ENCODE measurements around the gene MAPK4.

MAPK4 gene

GRCh38 chr18:50578651-50579050 is 18.8 kb downstream of the MAPK4 start:
- DNase-seq, result peak; percentile 52
- H3K79me1 ChIP-seq (ENCODE audit: low read length), result no peaks in the 10 kb centered on the region
- H3K9ac ChIP-seq (ENCODE audit: low read length), result no peak overlapping the region
- no peak overlapping the region for H3K4me3 ChIP-seq (ENCODE audit: low read length)
- H2BK15ac ChIP-seq (replicated peaks; ENCODE audit: low read depth), result no peak overlapping the region
- no peak overlapping the region for H3K27ac ChIP-seq (ENCODE audit: low read depth, low read length)
- H3K4me1 ChIP-seq (ENCODE audit: control insufficient read depth, low read depth, low read length), result no peaks in the 10 kb centered on the region
- no peak overlapping the region for H4K8ac ChIP-seq (ENCODE audit: low read depth, low read length)
- WGBS (ENCODE audit: extremely low coverage, insufficient coverage, low lambda C conversion rate), result no CpG with 5 or more reads among the region's 3 CpGs
- H3K4ac ChIP-seq (ENCODE audit: low read depth, low read length), result no peak overlapping the region
- no peaks in the 10 kb centered on the region for H3K79me2 ChIP-seq (ENCODE audit: control insufficient read depth, insufficient read depth, low read length)
- H3K27me3 ChIP-seq (ENCODE audit: insufficient read depth, low read length, poor library complexity), result no peaks in the 10 kb centered on the region
- H4K5ac ChIP-seq (ENCODE audit: low read length), result no peak overlapping the region
- no peaks in the 10 kb centered on the region for H3K36me3 ChIP-seq (ENCODE audit: control insufficient read depth, insufficient read depth, low read length)
- no peak overlapping the region for H3K56ac ChIP-seq (ENCODE audit: low read length)
- no peak overlapping the region for H3K23ac ChIP-seq (ENCODE audit: low read length)
- H2BK120ac ChIP-seq (ENCODE audit: low read depth, low read length), result no peak overlapping the region
- H3K18ac ChIP-seq (ENCODE audit: low read length), result no peak overlapping the region
- no peak overlapping the region for H3K4me2 ChIP-seq (ENCODE audit: low read length)
- H2AK5ac ChIP-seq (ENCODE audit: low read length), result no peak overlapping the region
- H2BK5ac ChIP-seq (ENCODE audit: low read length), result no peak overlapping the region

GRCh38 chr18:50579061-50579774 is 19.3 kb downstream of the MAPK4 start:
- H3K4me3 ChIP-seq (ENCODE audit: low read length), result no peak overlapping the region
- no peak overlapping the region for H3K27ac ChIP-seq (ENCODE audit: low read depth, low read length)
- H3K18ac ChIP-seq (ENCODE audit: low read length), result no peak overlapping the region
- no CpG with 5 or more reads among the region's 3 CpGs for WGBS (ENCODE audit: extremely low coverage, insufficient coverage, low lambda C conversion rate)
- no peak overlapping the region for H2BK15ac ChIP-seq (replicated peaks; ENCODE audit: low read depth)
- H3K27me3 ChIP-seq (ENCODE audit: insufficient read depth, low read length, poor library complexity), result no peaks in the 10 kb centered on the region
- no peak overlapping the region for H4K8ac ChIP-seq (ENCODE audit: low read depth, low read length)
- no peak for DNase-seq
- no peak overlapping the region for H2BK120ac ChIP-seq (ENCODE audit: low read depth, low read length)
- H3K4ac ChIP-seq (ENCODE audit: low read depth, low read length), result no peak overlapping the region
- H3K56ac ChIP-seq (ENCODE audit: low read length), result no peak overlapping the region
- no peaks in the 10 kb centered on the region for H3K36me3 ChIP-seq (ENCODE audit: control insufficient read depth, insufficient read depth, low read length)
- no peaks in the 10 kb centered on the region for H3K79me2 ChIP-seq (ENCODE audit: control insufficient read depth, insufficient read depth, low read length)
- no peaks in the 10 kb centered on the region for H3K79me1 ChIP-seq (ENCODE audit: low read length)
- no peak overlapping the region for H3K9ac ChIP-seq (ENCODE audit: low read length)
- no peak overlapping the region for H2AK5ac ChIP-seq (ENCODE audit: low read length)
- no peaks in the 10 kb centered on the region for H3K4me1 ChIP-seq (ENCODE audit: control insufficient read depth, low read depth, low read length)
- H4K5ac ChIP-seq (ENCODE audit: low read length), result no peak overlapping the region
- no peak overlapping the region for H2BK5ac ChIP-seq (ENCODE audit: low read length)
- H3K4me2 ChIP-seq (ENCODE audit: low read length), result no peak overlapping the region
- H3K23ac ChIP-seq (ENCODE audit: low read length), result no peak overlapping the region

- H3K27ac ChIP-seq (ENCODE audit: low read depth, low read length), result no peak overlapping the region
- H3K23ac ChIP-seq (ENCODE audit: low read length), result no peak overlapping the region
- H2AK5ac ChIP-seq (ENCODE audit: low read length), result no peak overlapping the region
- no peaks in the 10 kb centered on the region for H3K36me3 ChIP-seq (ENCODE audit: control insufficient read depth, insufficient read depth, low read length)
- H3K56ac ChIP-seq (ENCODE audit: low read length), result no peak overlapping the region
- H3K18ac ChIP-seq (ENCODE audit: low read length), result no peak overlapping the region
- H3K4me1 ChIP-seq (ENCODE audit: control insufficient read depth, low read depth, low read length), result no peaks in the 10 kb centered on the region
- no peak overlapping the region for H2BK5ac ChIP-seq (ENCODE audit: low read length)
- H3K79me2 ChIP-seq (ENCODE audit: control insufficient read depth, insufficient read depth, low read length), result no peaks in the 10 kb centered on the region
- WGBS (ENCODE audit: extremely low coverage, insufficient coverage, low lambda C conversion rate), result no CpG with 5 or more reads among the region's 1 CpG
- H2BK15ac ChIP-seq (replicated peaks; ENCODE audit: low read depth), result no peak overlapping the region
- no peak overlapping the region for H2BK120ac ChIP-seq (ENCODE audit: low read depth, low read length)
- no peak for DNase-seq
- H3K9ac ChIP-seq (ENCODE audit: low read length), result no peak overlapping the region
- no peak overlapping the region for H3K4me2 ChIP-seq (ENCODE audit: low read length)
- no peaks in the 10 kb centered on the region for H3K79me1 ChIP-seq (ENCODE audit: low read length)
- H3K4me3 ChIP-seq (ENCODE audit: low read length), result no peak overlapping the region
- no peaks in the 10 kb centered on the region for H3K27me3 ChIP-seq (ENCODE audit: insufficient read depth, low read length, poor library complexity)
- H4K5ac ChIP-seq (ENCODE audit: low read length), result no peak overlapping the region
- H3K4ac ChIP-seq (ENCODE audit: low read depth, low read length), result no peak overlapping the region
- no peak overlapping the region for H4K8ac ChIP-seq (ENCODE audit: low read depth, low read length)
These were observed 21.6 kb downstream of the MAPK4 start for GRCh38 chr18:50581517-50581916.

- H3K4me2 ChIP-seq (ENCODE audit: low read length), result no peak overlapping the region
- H3K23ac ChIP-seq (ENCODE audit: low read length), result no peak overlapping the region
- H3K9ac ChIP-seq (ENCODE audit: low read length), result no peak overlapping the region
- H2BK5ac ChIP-seq (ENCODE audit: low read length), result no peak overlapping the region
- H2BK15ac ChIP-seq (replicated peaks; ENCODE audit: low read depth), result no peak overlapping the region
- no peak overlapping the region for H4K8ac ChIP-seq (ENCODE audit: low read depth, low read length)
- H3K36me3 ChIP-seq (ENCODE audit: control insufficient read depth, insufficient read depth, low read length), result no peaks in the 10 kb centered on the region
- H3K4me1 ChIP-seq (ENCODE audit: control insufficient read depth, low read depth, low read length), result no peaks in the 10 kb centered on the region
- no peak overlapping the region for H3K18ac ChIP-seq (ENCODE audit: low read length)
- no peak overlapping the region for H2AK5ac ChIP-seq (ENCODE audit: low read length)
- H4K5ac ChIP-seq (ENCODE audit: low read length), result no peak overlapping the region
- WGBS (ENCODE audit: extremely low coverage, insufficient coverage, low lambda C conversion rate), result no CpG with 5 or more reads among the region's 4 CpGs
- H3K79me1 ChIP-seq (ENCODE audit: low read length), result no peaks in the 10 kb centered on the region
- no peak for DNase-seq
- H3K27ac ChIP-seq (ENCODE audit: low read depth, low read length), result no peak overlapping the region
- H3K79me2 ChIP-seq (ENCODE audit: control insufficient read depth, insufficient read depth, low read length), result no peaks in the 10 kb centered on the region
- H3K4me3 ChIP-seq (ENCODE audit: low read length), result no peak overlapping the region
- H2BK120ac ChIP-seq (ENCODE audit: low read depth, low read length), result no peak overlapping the region
- H3K27me3 ChIP-seq (ENCODE audit: insufficient read depth, low read length, poor library complexity), result no peaks in the 10 kb centered on the region
- no peak overlapping the region for H3K56ac ChIP-seq (ENCODE audit: low read length)
- H3K4ac ChIP-seq (ENCODE audit: low read depth, low read length), result no peak overlapping the region
These were observed 22.6 kb downstream of the MAPK4 start for GRCh38 chr18:50582500-50582899.

GRCh38 chr18:50586710-50587109 is 26.8 kb downstream of the MAPK4 start:
- H3K56ac ChIP-seq (ENCODE audit: low read length), result no peak overlapping the region
- H2BK15ac ChIP-seq (replicated peaks; ENCODE audit: low read depth), result no peak overlapping the region
- no peaks in the 10 kb centered on the region for H3K4me1 ChIP-seq (ENCODE audit: control insufficient read depth, low read depth, low read length)
- H2AK5ac ChIP-seq (ENCODE audit: low read length), result no peak overlapping the region
- no peaks in the 10 kb centered on the region for H3K79me2 ChIP-seq (ENCODE audit: control insufficient read depth, insufficient read depth, low read length)
- H4K5ac ChIP-seq (ENCODE audit: low read length), result no peak overlapping the region
- no peak overlapping the region for H3K4me2 ChIP-seq (ENCODE audit: low read length)
- H4K8ac ChIP-seq (ENCODE audit: low read depth, low read length), result no peak overlapping the region
- H2BK5ac ChIP-seq (ENCODE audit: low read length), result no peak overlapping the region
- no peaks in the 10 kb centered on the region for H3K36me3 ChIP-seq (ENCODE audit: control insufficient read depth, insufficient read depth, low read length)
- no peak overlapping the region for H3K4ac ChIP-seq (ENCODE audit: low read depth, low read length)
- no peak overlapping the region for H3K4me3 ChIP-seq (ENCODE audit: low read length)
- H3K27ac ChIP-seq (ENCODE audit: low read depth, low read length), result no peak overlapping the region
- H3K79me1 ChIP-seq (ENCODE audit: low read length), result no peaks in the 10 kb centered on the region
- H2BK120ac ChIP-seq (ENCODE audit: low read depth, low read length), result no peak overlapping the region
- H3K23ac ChIP-seq (ENCODE audit: low read length), result no peak overlapping the region
- H3K18ac ChIP-seq (ENCODE audit: low read length), result no peak overlapping the region
- no peak overlapping the region for H3K9ac ChIP-seq (ENCODE audit: low read length)
- DNase-seq, result no peak
- no peaks in the 10 kb centered on the region for H3K27me3 ChIP-seq (ENCODE audit: insufficient read depth, low read length, poor library complexity)

GRCh38 chr18:50590593-50590992 is 30.7 kb downstream of the MAPK4 start:
- no peak overlapping the region for H3K4me3 ChIP-seq (ENCODE audit: low read length)
- H2AK5ac ChIP-seq (ENCODE audit: low read length), result no peak overlapping the region
- no peak overlapping the region for H3K56ac ChIP-seq (ENCODE audit: low read length)
- H2BK120ac ChIP-seq (ENCODE audit: low read depth, low read length), result no peak overlapping the region
- H3K18ac ChIP-seq (ENCODE audit: low read length), result no peak overlapping the region
- no peak overlapping the region for H3K9ac ChIP-seq (ENCODE audit: low read length)
- no CpG with 5 or more reads among the region's 3 CpGs for WGBS (ENCODE audit: extremely low coverage, insufficient coverage, low lambda C conversion rate)
- H3K79me2 ChIP-seq (ENCODE audit: control insufficient read depth, insufficient read depth, low read length), result no peaks in the 10 kb centered on the region
- no peak overlapping the region for H3K4ac ChIP-seq (ENCODE audit: low read depth, low read length)
- no peak for DNase-seq
- H2BK15ac ChIP-seq (replicated peaks; ENCODE audit: low read depth), result no peak overlapping the region
- no peak overlapping the region for H3K23ac ChIP-seq (ENCODE audit: low read length)
- no peak overlapping the region for H3K27ac ChIP-seq (ENCODE audit: low read depth, low read length)
- H3K4me2 ChIP-seq (ENCODE audit: low read length), result no peak overlapping the region
- no peaks in the 10 kb centered on the region for H3K36me3 ChIP-seq (ENCODE audit: control insufficient read depth, insufficient read depth, low read length)
- H4K8ac ChIP-seq (ENCODE audit: low read depth, low read length), result no peak overlapping the region
- H3K27me3 ChIP-seq (ENCODE audit: insufficient read depth, low read length, poor library complexity), result no peaks in the 10 kb centered on the region
- H2BK5ac ChIP-seq (ENCODE audit: low read length), result no peak overlapping the region
- H4K5ac ChIP-seq (ENCODE audit: low read length), result no peak overlapping the region
- no peaks in the 10 kb centered on the region for H3K4me1 ChIP-seq (ENCODE audit: control insufficient read depth, low read depth, low read length)
- no peaks in the 10 kb centered on the region for H3K79me1 ChIP-seq (ENCODE audit: low read length)
